Measurements from ENCODE around the gene PGGHG. TPM values are rescaled to one million over a fixed set of nuclear protein-coding genes. Genes with fewer than 3 reads are reported as not detected.

The PGGHG gene
- total and polyA plus RNA-seq, 10 of the 15 experiments (the other 5 are each of a cell fraction or from before 2014, with no cell fraction given) = 0.10 to 8.3 (median 1.8) TPM

- ATAC-seq (no peak), DNase-seq (ENCODE audit: low read depth, low spot score) (no peak), FAIRE-seq (no peak)
- Histone ChIP-seq H3K36me3 (ENCODE audit: control insufficient read depth in 2 of 2, insufficient read depth in 2 of 2, low read length in 1 of 2) (no peaks in the 10 kb centered on the region), H3K4me2 (ENCODE audit: control insufficient read depth, insufficient read depth) (no peak overlapping the region), H4K20me1 (ENCODE audit: control insufficient read depth, insufficient read depth) (no peaks in the 10 kb centered on the region), H3K27me3 (replicated peaks in 1 of 2; ENCODE audit: control insufficient read depth in 2 of 2, insufficient read depth in 2 of 2, low read length in 1 of 2) (peaks cover 7 to 15% of the 10 kb centered on the region in 2 experiments), H3K9me3 (replicated peaks; ENCODE audit: control insufficient read depth, insufficient read depth, low read length) (no peaks in the 10 kb centered on the region; the same call in 2 of the 3 replicates), H3K4me1 (ENCODE audit: control insufficient read depth, insufficient read depth, low read length) (no peaks in the 10 kb centered on the region; the same call in 1 of the 2 replicates), H3K79me2 (ENCODE audit: control insufficient read depth, insufficient read depth, low read length) (no peaks in the 10 kb centered on the region), H3K27ac (ENCODE audit: control insufficient read depth, insufficient read depth) (no peak overlapping the region), H2AFZ (ENCODE audit: control insufficient read depth, low read depth, low read length) (no peak overlapping the region), H3K9ac (ENCODE audit: control insufficient read depth, insufficient read depth, low read length) (no peak overlapping the region), H3K4me3 (no peak overlapping the region)
- TF ChIP-seq SREBF1 (IDR thresholded peaks at IDR 0.05; ENCODE audit: low read length) (no peak), FOS (IDR thresholded peaks at IDR 0.05; ENCODE audit: borderline replicate concordance, extremely low read depth, insufficient read length) (no peak), SUZ12 (IDR thresholded peaks at IDR 0.05; ENCODE audit: unreplicated experiment) (no peak), TAF1 (IDR thresholded peaks at IDR 0.05; ENCODE audit: borderline replicate concordance, low read depth, low read length) (no peak), RBBP5 (conservative IDR thresholded peaks at IDR 0.05) (no peak), SMAD1 (IDR thresholded peaks at IDR 0.05; ENCODE audit: low read depth, partially characterized antibody) (no peak)
- ChIA-PET RAD21 (ENCODE audit: unreplicated experiment) (no interaction called here), CTCF (interaction anchor here (0.6 to 1.0 kb wide), 3 partner anchors 25 to 117 kb away, joined by 3 read pairs; no protein-coding TSS in a partner anchor), POLR2A (interaction anchor here (0.5 to 0.9 kb wide), 2 partner anchors 25 kb away, joined by 3 to 6 read pairs; no protein-coding TSS in a partner anchor), SMC1A (ENCODE audit: uncharacterized antibody, unreplicated experiment) (interaction anchor here (0.7 kb wide), 1 partner anchor 9 kb away, joined by 3 read pairs; no protein-coding TSS in a partner anchor)
- intact Hi-C loops (cut with micrococcal nuclease; ENCODE audit: unreplicated experiment) = no loop called here
- BruUV-seq (replicated peaks) = no TSS peak
- in situ Hi-C loops (cut with MboI) = no loop called here
These were observed 12.7 kb upstream of the PGGHG start for GRCh38 chr11:276219-276618.

- intact Hi-C loops (cut with micrococcal nuclease; ENCODE audit: unreplicated experiment) = no loop called here
- ChIA-PET RAD21 (ENCODE audit: unreplicated experiment) (no interaction called here), CTCF (interaction anchor here (0.9 kb wide), 1 partner anchor 27 kb away, joined by 4 read pairs; no protein-coding TSS in a partner anchor), SMC1A (ENCODE audit: uncharacterized antibody, unreplicated experiment) (no interaction called here), POLR2A (no interaction called here)
- Histone ChIP-seq H3K4me2 (ENCODE audit: control insufficient read depth, insufficient read depth) (no peak within 1 kb of the TSS), H3K27ac (ENCODE audit: control insufficient read depth, insufficient read depth) (no peak within 1 kb of the TSS), H3K27me3 (replicated peaks in 1 of 2; ENCODE audit: control insufficient read depth in 2 of 2, insufficient read depth in 2 of 2, low read length in 1 of 2) (peaks cover 15 to 20% of the 10 kb centered on the region in 2 experiments), H3K9ac (ENCODE audit: control insufficient read depth, insufficient read depth, low read length) (no peak within 1 kb of the TSS), H3K79me2 (ENCODE audit: control insufficient read depth, insufficient read depth, low read length) (no peaks in the 10 kb centered on the region), H3K9me3 (replicated peaks; ENCODE audit: control insufficient read depth, insufficient read depth, low read length) (no peaks in the 10 kb centered on the region; the same call in 2 of the 3 replicates), H3K36me3 (ENCODE audit: control insufficient read depth in 2 of 2, insufficient read depth in 2 of 2, low read length in 1 of 2) (no peaks in the 10 kb centered on the region), H2AFZ (ENCODE audit: control insufficient read depth, low read depth, low read length) (no peak within 1 kb of the TSS), H3K4me1 (ENCODE audit: control insufficient read depth, insufficient read depth, low read length) (no peaks in the 10 kb centered on the region; the same call in 1 of the 2 replicates), H4K20me1 (ENCODE audit: control insufficient read depth, insufficient read depth) (no peaks in the 10 kb centered on the region), H3K4me3 (no peak within 1 kb of the TSS)
- WGBS (ENCODE audit: insufficient coverage, insufficient replicate concordance, low lambda C conversion rate, missing lambda C conversion rate) = 81% methylated on average over 21 of the region's 21 CpGs
- in situ Hi-C loops (cut with MboI) = no loop called here
- no TSS peak for BruUV-seq (replicated peaks)
- ATAC-seq (no peak), FAIRE-seq (no peak), DNase-seq (ENCODE audit: low read depth, low spot score) (no peak)
- TF ChIP-seq CEBPZ (IDR thresholded peaks at IDR 0.05; ENCODE audit: low read depth, low read length) = no peak
- no peak for TF ChIP-seq MXI1 (IDR thresholded peaks at IDR 0.05; ENCODE audit: low read depth, low read length)
- TF ChIP-seq ZBED1 (IDR thresholded peaks at IDR 0.05; ENCODE audit: borderline replicate concordance) = no peak
- no peak for TF ChIP-seq DPF2 (IDR thresholded peaks at IDR 0.05)
- no peak for TF ChIP-seq CREB1 (IDR thresholded peaks at IDR 0.05; ENCODE audit: low read depth)
- TF ChIP-seq BHLHE40 (IDR thresholded peaks at IDR 0.05; ENCODE audit: borderline replicate concordance in 1 of 2, low read depth in 2 of 2, low read length in 1 of 2) = no peak
- TF ChIP-seq FOS (IDR thresholded peaks at IDR 0.05; ENCODE audit: borderline replicate concordance, extremely low read depth, insufficient read length) = no peak
- no peak for TF ChIP-seq MTA3 (IDR thresholded peaks at IDR 0.05; ENCODE audit: borderline replicate concordance, low read length)
- no peak for TF ChIP-seq EED (IDR thresholded peaks at IDR 0.05; ENCODE audit: low read depth)
These were observed 10.7 kb upstream of the PGGHG start, which contains the start of gene NLRP6 for GRCh38 chr11:278001-278951. Gene NLRP6, plus strand, starts transcription at chr11:278407. Its CDS starts 163 bp downstream, at chr11:278570.

Data from GM12878 (cell line).